ENCODE data around the gene E2F6.

Gene E2F6

DNA sequence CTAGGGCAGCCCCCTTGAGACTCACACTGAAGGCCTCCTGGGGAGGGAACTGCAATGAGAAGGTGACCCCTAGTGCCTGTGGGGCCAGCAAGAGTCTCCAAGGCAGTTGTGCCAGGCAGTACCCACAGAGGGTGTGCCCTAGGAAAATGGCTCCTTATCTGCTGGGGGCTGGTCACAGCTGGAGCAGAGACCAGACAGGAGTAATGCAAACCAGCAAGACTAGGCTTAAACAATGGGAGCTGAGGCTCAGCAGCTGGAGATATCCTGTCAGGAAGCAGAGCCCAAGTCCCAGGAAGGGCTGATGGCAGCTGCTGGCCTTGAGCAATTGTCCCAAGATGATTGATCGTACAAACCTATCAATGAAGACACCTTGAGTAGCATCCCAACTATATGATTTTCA lies 26.8 kb upstream of the E2F6 start:
- DNase-seq: no peak

DNA sequence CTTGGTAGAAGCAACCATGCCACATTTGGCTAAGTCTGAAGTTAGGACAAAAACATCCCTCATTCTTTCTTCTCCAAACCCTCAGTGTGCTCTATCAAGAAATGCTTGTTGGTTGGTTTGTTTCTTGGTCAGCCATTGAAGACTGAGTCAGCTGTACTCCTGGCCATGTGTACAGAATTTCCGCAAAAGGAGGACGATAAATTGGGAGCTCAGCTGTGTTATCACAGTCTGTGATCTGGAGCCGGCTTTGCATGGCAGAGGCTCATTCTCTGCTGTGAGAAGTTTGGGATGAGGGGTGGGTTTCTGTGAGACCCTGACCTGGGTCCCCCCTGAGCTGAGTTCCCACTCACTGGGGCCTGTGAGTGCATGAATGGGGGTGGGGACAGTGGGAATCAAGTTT lies 26.3 kb upstream of the E2F6 start:
- no peak for DNase-seq

DNA sequence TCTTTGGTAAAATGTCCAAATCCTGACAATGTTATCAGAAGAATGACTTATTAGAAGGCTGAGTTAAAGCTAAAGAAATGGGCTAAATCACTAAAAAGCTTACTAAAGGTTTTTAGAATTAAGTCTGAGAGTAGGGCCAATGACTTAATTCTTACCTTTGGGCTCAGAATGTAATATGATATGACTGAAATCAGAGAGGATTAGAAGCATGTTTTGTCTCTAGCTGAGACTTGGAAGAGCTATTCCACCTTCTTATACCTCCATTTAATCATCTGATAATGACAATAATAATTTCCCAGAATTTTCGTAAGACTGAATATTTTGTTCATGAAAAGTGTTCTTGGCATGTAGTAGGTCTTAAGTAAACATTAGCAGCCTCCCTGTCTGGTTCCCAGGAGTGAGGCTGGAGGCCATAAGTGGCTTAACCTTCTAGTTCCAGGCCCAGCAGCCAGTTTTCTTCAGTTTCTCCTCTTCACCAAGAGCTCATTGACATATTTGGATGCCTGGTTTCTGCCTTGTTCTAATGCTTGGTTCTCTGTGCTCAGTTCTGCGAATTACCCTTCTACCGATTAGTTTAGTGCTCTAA lies 25.5 kb upstream of the E2F6 start:
- DNase-seq: no peak

DNA sequence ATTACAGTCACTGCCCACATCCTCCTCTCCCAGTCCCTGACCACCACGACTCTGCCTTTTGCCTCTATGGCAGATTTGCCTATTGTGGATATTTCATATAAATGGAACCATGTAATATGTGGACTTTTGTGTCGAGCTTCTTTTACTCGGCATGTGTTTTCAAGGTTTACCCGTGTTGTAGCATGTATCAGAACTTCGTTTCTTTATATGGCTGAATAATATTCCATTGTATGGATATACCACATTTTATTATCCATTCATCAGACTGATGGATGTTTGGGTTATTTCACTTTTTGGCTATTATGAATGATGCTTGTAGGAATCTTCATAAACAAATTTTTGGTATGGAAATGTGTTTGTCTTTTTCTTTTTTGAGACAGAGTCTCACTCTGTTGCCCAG lies 24.2 kb upstream of the E2F6 start:
- no peak for DNase-seq

DNA sequence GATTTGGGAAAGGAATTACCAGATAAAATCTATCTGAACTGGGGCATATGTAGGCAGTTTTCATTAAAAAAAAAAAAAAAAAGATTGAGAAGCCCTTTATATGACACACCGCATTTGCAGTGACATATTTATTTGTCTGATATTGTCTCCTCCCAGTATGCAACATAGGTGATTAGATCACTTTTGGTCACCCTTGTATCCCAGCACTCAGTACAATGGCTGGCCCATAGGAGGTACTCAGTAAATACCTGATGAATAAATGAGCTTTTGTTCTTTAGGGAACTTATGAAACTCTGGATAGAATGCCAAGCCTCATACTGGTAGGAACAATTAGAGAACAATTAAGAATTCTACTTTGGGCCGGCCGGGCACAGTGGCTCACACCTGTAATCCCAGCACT lies 22.8 kb upstream of the E2F6 start:
- DNase-seq: no peak

DNA sequence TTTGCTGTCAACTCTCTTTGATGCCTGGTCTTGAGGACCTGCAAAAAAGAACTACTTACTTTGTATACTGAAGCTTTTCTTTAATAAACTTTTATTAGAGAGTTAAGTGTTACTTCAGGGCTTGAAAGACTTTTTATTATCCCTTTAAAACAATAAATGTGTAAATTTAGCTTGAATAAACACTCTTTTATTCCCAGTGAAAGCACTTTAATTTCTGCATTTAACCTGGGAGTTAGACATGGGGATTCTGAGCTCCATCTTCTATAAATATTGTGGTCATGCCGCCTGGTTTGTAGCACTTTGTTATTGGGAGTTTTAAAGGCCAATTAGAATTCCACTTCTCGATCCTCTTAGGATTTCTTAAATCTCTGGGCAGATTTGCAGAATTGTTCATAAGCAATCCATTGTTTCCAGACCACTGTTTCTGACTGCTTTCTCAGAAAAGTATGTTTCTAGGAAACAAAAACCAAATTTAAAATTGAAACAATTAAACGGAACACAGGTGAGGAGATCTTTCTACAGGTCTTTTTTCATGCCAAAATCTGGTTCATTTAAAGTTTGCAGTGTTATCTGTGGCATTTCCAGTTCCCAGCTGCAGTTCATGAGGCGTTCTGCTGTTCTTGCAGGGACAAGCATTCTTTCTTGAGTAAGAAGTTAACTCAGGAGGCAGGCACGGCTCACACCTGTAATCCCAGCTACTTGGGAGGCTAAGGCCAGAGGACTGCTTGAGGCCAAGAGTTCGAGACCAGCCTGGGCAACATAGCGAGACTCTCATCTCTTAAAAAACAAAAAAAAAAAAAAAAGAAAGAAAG lies 18.1 kb upstream of the E2F6 start:
- DNase-seq: no peak

DNA sequence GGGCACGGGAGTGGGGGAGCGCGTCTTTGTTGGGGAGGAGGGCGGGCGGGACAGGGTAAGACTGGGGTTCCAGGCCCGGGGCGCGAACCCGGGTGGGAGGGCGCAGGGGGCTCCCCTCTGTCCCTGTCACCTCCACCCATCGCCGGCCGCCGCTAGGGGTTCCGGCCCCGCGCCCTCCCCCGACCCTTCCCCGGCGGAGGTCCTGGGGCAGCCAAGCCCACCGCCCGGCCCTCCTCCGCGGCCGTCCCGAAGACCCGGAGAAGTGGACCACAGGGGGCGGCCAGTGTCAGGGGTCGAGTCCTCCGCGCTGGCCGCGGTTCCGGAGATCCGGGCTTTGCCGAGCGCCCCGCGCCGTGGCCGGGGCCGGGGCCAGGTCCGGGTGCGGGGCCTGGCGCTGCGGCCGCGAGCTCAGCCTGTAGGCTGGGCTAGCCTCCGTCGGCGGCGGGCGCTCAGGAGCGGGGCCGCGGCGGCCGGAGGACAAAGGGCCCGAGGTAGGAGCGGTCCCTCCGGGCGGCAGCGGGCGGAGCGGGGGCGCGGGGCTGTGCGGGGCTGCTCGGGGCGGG lies 16.6 kb upstream of the E2F6 start:
- no peak for DNase-seq

DNA sequence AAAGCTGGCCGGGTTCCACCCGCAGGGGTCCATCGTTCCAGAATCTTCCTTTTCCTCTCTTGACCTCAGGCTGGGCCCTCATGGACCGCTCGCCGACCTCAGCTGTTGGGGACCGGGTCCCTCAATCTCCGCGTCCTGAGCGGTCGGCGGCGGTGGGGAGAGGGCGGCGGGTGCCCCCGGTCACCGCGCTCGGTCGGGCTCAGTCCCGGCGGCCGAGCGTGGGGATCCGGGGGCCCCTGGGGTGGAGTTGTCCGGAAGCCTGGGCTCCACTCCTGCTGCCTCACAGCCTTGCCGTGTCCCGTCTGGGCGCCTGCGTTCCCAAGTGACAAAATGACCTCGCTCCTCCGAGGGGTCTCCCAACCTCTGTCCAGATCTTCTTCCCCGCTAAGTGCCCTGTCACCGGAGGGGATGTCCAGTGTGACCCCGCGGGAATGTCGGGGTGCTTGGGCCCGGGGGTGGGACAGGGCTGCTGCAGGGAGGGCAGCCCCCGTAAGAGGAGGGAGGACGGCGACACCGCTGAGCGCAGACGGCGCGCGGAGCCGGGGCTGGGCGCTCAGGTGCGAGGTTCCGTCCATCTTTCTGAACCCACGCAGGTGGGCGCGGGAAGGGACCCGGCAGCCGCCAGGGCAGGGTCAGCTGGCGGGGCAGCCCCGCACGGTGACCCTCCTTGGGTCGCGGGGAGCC lies 16.0 kb upstream of the E2F6 start:
- DNase-seq: no peak

DNA sequence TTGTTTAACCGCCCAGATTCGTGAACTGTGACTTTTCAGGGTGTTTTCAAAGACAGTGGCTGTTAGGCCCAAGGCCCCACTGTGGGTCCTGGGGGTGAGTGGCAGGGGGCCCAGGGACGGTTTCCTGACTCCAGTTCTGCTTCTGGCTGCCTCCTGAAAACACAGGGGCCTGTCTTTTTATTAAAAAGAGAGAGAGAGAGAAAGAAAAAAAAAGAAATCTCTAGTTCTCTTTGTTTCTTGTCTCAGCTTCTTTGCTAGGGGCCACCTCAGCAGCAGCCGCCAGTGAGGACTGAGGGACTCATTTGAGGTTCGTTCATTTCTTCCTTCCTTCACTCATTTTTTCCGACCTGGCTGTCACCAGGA lies 15.4 kb upstream of the E2F6 start:
- no peak for DNase-seq

DNA sequence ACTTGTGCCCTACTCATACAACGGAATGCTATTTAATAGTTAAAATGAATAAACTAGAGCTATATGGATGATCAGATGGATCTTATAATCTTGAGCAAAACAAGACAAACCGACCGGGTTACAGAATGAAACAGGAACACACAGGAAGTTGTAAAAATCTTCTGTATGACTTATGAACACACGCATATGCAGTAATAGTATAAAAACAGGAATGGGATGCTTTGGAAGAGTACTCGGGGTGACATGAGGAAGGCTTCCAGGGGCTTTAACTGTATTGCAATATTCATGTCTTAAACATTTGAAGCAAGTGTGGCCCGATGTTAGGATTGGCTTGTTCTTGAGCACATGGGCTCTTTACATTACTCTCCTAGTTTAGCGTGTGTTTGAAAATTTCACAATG lies 14.9 kb upstream of the E2F6 start:
- no peak for DNase-seq

DNA sequence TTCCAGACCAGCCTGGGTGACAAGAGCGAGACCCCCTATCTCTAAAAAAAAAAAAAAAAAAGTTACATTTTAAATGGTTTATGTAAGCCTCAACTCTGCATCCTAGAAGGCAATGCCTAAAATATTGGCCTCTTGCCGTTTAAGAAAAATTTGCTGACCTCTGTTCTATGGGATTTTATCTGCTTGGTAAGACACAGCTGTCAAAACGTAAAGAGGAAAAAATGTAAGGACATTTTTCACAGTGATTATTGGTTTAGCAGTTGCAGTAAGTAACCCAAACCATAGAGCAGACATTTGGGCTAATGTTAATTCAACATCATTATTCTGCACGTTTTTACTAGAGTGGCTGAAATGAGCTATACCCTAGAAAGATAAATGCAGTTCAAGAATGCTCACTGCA lies 14.4 kb upstream of the E2F6 start:
- no peak for DNase-seq

DNA sequence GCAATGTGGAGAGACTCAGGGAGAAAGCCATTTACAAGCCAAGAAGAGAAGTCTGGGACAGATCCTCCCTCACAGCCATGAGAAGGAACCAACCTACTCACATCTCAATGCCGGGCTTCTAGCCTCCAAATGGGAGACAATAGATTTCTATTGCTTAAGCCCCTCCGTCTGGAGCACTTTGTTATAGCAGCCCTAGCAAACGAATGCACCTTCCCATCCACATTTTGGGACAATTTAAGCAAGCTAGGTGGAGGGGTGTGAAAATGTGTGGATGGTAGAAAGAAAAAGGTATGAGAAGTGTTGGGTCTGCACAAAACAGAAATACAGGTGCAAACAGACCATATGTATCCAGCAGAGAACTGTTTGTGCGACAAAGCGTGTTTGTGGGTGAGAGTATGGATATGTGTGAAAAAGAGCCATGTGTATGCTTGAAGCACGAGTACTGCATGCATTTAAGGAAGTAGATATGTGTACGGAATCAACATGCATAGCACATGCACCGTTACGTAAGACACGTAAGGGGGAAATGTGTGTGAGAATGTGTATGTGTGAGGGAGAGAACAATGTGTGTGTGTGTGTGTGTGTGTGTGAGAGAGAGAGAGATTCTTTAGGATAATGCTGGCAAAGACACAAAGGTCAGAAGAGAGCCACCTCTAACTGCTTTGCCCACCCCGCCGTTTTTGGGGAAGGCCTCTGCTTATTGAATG lies 13.1 kb upstream of the E2F6 start:
- no peak for DNase-seq

DNA sequence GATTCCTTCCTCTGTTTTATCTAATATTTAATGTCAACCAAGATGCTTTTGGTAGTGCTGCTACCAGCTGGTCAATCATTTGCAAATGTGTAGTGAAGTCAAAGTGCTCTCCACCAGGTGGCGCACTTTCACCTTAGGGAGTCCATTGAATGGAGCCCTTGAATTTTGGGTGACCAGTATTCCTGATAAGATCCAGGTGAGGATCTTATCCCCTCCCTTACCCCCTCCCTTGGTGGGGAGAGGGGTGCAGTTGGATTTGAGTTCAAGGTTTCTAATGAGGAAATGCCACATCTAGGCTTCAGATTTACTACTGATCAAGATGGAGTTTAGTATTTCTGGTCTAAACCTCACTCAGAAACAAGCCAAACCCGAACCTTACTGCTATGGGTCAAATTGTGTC lies 12.0 kb upstream of the E2F6 start:
- DNase-seq: peak; percentile 82

DNA sequence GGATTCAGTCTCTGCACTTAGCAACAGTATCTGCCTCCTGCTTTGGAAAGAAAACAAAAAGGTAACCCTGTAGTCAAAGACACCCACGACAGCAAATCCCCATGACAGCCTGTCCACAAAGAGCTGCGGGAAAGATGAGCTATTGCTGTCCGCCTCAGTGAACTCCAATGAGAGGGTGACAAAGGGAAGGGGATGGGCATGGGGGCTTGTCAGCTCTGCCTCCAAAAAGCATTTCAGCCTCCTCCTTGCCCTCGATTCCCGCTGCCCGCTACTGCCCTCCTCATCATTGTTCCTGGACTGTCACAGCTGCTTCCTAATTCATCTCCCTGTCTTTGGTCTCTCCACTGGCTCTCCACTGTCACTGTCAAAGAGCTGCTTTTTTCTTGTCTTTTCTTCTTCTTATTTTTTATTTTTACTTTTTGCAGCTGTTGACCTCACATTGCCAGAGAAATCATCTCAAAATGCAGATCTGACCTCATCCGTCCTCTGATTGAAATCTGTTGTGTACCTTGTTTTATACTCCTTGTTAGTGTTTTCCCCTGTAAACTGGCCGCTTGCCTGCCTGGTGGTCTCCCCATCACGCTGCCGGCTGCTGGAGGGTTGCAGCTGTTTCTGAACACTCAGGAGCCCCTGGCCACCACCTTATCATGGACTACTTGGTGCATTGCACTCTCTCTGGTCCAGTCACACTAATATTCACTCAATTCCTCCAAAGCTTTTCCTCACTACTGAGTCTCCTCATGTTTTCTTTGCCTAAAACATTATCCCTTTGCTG lies 7.9 kb upstream of the E2F6 start:
- no peak for DNase-seq

DNA sequence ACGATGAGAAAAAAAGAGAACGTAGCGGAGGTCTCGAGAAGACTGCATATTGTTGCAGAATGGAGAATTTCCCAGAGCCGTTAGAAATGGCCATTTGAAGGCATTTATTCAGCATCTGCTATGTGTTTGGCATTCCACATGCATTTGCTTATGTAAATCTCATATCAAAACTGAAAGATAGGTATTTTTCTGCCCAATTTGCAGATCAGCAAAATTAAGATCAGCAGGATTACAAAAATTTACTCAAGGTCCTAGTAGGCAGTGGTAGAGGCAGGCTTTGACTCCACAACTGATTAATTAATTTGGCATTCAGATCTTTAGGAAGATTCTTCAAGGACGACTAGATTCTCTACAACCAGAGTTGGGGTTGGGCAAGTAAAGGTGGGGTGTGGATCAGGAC lies 1.8 kb upstream of the E2F6 start:
- DNase-seq: no peak

DNA sequence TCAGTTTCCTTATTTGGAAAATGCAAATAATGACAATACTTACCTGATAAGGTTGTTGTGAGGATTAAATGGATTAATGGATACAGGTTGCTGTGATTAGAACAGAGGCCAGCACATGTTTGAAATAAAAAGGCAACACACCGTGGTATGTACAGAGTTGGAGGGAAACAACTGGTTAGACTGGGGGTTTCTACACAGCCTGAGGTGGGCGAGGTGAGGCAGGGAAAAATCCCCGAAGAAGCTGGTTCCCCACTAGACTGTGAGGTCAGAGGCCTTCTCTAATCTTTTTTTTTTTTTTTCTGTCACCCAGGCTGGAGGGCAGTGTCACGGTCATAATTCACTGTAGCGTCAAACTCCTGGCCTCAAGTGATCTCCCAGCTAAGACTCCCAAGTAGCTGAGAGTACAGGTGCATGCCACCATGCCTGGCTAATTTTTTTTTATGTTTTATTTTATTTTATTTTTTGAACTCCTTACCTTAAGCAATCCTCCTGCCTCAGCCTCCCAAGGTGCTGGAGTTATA lies 1.2 kb upstream of the E2F6 start:
- no peak for DNase-seq

DNA sequence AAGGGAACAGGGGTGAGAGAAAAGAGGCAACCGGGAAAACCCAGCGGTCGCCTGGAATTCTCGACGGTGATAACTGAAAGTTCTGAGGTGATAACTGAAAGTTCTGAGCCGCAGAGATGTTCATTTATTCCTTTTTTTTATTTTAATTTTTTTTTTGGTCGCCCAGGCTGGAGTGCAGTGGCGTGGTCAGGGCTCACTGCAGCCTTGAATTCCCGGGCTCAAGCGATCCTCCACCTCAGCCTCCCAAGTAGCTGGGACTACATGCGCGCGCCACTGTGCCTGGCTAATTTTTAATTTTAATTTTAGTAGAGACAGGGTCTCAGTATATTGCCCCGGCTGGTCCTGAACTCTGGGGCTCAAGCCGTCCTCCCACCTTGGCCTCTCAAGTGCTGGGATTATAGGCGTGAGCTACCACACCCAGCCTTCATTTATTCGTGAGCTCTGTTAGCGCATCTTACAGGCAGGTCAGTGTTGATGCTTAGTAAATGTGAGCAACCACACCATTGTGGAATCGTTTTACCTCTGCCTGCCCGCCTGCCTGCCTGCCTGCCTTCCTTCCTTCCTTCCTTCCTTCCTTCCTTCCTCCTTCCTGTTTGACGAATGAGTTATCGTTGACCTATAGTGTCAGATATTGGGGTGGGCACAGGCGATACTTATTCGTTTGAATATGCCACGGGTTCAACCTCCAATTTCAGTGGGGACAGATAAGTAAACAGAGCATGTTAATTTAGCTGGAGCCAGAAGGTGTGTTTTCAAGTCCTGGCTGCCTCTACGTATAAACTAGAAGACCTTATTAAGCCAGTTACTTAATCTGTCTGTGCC lies 557 bp upstream of the E2F6 start:
- DNase-seq: no peak

DNA sequence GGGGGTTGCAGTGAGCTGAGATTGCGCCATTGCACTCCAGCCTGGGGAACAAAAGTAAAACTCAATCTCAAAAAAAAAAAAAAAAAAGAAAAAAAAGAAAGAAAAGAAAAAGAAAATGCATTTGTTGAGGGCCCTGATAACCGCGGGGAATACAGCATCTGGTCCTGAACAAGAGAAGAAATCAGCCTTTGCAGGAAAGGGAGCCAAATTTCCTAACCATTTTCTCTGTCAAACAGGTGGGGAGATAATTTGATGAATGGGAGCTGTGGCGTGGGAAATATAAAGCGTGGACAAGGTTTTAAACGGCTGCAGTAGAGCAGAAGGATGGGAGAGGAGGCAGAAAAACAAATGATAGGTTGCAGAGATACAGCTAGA lies 864 bp downstream of the E2F6 start:
- DNase-seq: no peak

DNA sequence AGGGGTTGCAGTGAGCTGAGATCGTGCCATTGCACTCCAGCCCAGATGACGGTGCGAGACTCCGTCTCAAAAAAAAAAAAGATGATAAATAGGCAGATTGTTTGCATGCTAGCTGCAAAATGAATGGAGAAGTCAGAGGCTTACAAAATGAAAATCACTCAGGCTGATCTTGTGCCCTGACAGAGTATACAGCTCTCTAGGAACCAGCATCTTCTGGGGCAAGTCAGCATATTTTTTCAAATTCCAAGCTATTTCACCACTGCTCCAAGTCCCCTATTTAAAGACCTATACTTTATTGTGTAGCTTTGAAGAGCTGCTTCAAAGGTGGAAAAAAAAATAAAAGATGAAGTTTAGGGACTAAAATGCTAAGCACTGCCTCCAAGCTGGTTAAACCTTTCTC lies 6.1 kb downstream of the E2F6 start:
- DNase-seq: no peak

DNA sequence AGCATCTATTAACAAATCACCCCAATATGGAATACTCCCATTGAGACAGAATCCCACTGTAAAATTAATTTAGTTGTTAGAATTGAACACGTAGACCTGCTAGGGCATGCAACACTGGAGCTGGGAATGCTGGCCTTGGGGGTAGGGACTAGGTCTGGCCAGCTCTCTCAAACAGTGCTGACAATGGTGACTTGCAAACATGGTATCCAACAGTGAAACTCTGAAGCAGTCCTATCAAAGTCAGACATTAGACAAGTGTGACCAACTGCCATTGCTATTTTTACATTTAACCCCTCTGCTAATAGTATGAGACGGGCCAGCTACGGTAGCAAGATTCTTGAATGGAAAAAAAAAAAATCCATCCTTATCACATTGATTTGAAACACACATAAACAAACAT lies 7.2 kb downstream of the E2F6 start:
- no peak for DNase-seq

DNA sequence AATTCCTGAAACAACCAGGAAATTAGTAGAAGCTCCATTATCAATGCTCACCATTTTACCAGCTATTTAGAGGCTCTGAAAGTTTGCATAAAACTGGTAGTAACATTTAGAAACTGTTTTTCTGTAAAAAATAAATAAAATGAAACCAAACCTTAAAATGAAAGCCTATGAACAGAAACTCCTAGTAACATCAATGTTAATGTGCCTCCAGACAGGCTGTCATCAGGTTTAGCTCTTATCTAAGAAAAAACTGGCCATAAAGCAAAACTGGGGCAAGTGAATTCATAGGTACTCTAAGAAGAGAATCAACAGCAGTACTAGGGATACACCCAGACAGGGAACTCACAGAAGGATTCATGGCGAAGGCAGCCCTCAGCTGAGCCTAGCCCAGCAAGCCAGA lies 8.0 kb downstream of the E2F6 start:
- no peak for DNase-seq
